GM21381 (cell line): ENCODE results near the gene GSK3A.

Experiments used
- ATAC-seq: cut with Tn5 transposase; IDR thresholded peaks from one replicate; pipeline ENCODE4 v1.9.1; 2021; ENCODE audit warnings: mild to moderate bottlenecking, moderate library complexity; ENCODE audit not compliant: unreplicated experiment

GSK3A gene

GRCh38 chr19:42229301-42229854 lies 13.0 kb downstream of the GSK3A start:
- no peak for ATAC-seq

- no peak for ATAC-seq
Measured at GRCh38 chr19:42228641-42229040, 13.8 kb downstream of the GSK3A start.

- no peak for ATAC-seq
Measured at GRCh38 chr19:42226886-42227285, 15.5 kb downstream of the GSK3A start.

GRCh38 chr19:42225718-42226292 lies 16.6 kb downstream of the GSK3A start:
- no peak for ATAC-seq

- no peak for ATAC-seq
Measured at GRCh38 chr19:42224940-42225717, 17.3 kb downstream of the GSK3A start.

- ATAC-seq = no peak
Measured at GRCh38 chr19:42220751-42221097, 21.7 kb downstream of the GSK3A start.

- ATAC-seq = peak; percentile 66
Measured at GRCh38 chr19:42219812-42220750, 22.3 kb downstream of the GSK3A start, which contains the start of gene ZNF526. ZNF526 (plus strand) TSS chr19:42220312; CDS start chr19:42224404, 4,092 bp downstream.

GRCh38 chr19:42217520-42218437 lies 24.6 kb downstream of the GSK3A start, which contains the start of gene DEDD2:
DEDD2 (minus strand) TSS chr19:42217677; CDS start chr19:42217007, 670 bp downstream.
- ATAC-seq = peak; percentile 64

- no peak for ATAC-seq
Measured at GRCh38 chr19:42216653-42217519, 25.5 kb downstream of the GSK3A start.

GRCh38 chr19:42214810-42215485 lies 27.5 kb downstream of the GSK3A start:
- no peak for ATAC-seq

GRCh38 chr19:42212886-42213285 lies 29.5 kb downstream of the GSK3A start:
- ATAC-seq = no peak

GRCh38 chr19:42208612-42209011 lies 33.8 kb downstream of the GSK3A start:
- no peak for ATAC-seq

GRCh38 chr19:42207767-42208271 lies 34.6 kb downstream of the GSK3A start:
- no peak for ATAC-seq

GRCh38 chr19:42206871-42207755 lies 35.3 kb downstream of the GSK3A start:
- ATAC-seq = no peak

GRCh38 chr19:42204664-42205063 lies 37.7 kb downstream of the GSK3A start:
- ATAC-seq = no peak

- ATAC-seq = no peak
Measured at GRCh38 chr19:42203700-42204099, 38.7 kb downstream of the GSK3A start.

GRCh38 chr19:42202290-42202880 lies 40.0 kb downstream of the GSK3A start:
- ATAC-seq = no peak
